GM18861 (cell line): Measurements from ENCODE around the gene RIC3.

Source experiments
- ATAC-seq: cut with Tn5 transposase; IDR thresholded peaks from one replicate; pipeline ENCODE4 v1.9.1; 2021; ENCODE audit not compliant: unreplicated experiment

RIC3 gene, protein sequence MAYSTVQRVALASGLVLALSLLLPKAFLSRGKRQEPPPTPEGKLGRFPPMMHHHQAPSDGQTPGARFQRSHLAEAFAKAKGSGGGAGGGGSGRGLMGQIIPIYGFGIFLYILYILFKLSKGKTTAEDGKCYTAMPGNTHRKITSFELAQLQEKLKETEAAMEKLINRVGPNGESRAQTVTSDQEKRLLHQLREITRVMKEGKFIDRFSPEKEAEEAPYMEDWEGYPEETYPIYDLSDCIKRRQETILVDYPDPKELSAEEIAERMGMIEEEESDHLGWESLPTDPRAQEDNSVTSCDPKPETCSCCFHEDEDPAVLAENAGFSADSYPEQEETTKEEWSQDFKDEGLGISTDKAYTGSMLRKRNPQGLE

DNA sequence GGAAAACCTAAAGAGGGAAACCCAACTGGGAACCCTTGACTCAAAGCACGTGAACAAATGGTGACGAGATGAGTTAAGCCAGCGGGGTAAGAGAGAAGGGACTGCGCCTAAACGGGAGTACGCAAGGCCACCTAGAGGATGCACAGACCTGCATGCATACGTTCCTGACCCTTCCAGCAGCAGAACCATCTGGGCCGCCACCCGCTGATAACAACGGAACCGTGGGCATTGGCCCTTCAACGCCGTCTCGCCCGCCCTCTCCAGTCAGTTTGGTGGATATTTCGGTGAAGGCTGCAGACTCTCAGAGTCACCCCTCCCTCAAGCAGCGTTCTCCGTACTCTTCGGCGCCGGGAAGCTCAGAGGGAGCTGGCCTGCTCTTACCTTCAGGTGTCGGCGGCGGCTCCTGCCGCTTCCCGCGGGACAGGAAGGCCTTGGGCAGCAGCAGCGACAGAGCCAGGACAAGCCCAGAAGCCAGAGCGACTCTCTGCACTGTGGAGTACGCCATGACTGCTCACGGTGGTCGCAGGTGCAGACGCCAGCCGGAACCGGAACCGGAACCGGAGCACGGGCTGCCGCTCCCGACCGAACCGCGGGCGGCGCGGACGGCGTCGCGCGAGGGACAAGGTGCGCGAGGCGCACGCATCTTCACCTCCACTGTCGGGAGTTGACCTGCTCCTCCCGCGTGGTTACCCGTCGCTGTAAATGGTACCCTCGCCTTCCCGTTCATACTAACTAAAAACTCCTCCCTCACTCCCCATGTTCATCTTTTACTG, at the start of gene RIC3:
RIC3 (minus strand) TSS at position 541 of the 773 bp plus-strand sequence; CDS start at position 505, 36 bp downstream.
- ATAC-seq: peak; percentile 56

DNA sequence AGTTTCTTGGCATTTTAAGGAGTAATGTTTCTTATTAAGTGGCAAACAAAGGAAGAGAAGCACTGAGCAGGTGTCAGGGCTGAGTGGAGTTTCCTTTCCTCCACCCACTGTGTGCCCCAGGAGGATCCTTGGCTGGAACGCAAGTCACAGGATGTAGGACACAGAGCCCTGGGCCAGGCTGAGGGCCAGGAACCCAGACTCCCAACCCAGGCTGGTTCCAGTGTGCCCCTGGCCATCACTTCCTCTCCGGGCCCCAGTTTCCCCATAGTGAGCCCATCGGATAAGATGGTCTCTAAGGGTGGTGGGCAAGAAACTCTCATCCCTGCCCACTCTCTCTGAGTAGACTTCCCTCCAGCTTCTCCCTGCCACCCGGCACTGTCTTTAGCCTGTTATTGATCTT, 49.6 kb upstream of the RIC3 start:
- ATAC-seq: no peak

DNA sequence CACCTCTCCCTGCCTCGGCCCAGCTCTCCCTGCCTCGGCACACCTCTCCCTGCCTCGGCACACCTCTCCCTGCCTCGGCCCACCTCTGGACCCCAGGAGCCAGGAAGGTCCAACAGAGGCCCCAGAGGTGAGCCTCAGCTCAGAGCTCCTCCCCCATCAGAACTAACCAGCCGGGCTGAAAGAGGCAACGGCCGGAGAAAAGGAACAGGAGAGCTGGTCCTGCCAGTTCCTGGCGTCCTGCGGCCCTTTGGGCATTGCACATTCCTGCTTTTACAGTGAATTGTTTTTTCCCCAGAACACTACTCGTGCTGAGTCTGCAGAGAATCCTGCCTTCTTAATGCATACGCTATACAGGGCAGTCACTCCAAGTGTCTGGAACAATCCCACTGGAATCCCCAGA, 49.1 kb upstream of the RIC3 start:
- no peak for ATAC-seq

DNA sequence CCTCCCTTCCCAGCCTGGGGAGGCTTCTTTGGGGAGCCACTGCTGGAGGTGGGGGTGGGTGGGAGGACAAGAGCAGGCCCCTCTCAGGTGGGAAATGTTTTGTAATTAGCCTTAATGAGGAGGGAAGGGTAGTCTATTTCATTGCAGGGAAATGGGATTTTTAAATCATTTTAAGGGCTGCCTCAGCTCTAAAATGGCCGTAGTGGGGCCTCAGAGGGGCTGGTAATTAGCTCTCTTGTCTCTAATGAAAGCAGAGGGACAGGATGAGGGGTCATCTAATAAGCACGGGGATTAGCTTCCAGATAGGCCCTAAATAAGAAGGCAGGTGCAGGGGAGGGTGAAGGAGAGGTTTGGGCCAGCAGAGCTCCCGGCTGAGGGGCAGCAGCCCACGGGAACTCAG, 48.3 kb upstream of the RIC3 start:
- no peak for ATAC-seq

DNA sequence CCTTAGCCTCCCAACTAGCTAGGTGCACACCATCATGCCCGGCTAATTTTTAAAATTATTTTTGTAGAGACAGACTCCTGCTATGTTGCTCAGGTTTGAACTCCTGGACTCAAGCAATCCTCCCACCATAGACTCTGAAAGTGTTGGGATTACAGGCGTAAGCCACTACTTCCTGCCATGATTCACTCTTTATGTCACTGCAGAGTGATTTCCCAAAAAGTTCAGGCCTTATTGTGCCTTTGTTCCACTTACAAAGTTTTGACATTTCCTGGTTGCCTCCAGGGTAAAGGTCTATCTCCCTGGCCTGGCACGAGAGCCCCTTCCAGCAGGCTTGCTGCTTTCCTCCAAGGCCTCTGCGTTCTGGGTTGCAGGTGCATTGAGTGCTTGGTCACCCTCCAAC, 44.6 kb upstream of the RIC3 start:
- no peak for ATAC-seq

DNA sequence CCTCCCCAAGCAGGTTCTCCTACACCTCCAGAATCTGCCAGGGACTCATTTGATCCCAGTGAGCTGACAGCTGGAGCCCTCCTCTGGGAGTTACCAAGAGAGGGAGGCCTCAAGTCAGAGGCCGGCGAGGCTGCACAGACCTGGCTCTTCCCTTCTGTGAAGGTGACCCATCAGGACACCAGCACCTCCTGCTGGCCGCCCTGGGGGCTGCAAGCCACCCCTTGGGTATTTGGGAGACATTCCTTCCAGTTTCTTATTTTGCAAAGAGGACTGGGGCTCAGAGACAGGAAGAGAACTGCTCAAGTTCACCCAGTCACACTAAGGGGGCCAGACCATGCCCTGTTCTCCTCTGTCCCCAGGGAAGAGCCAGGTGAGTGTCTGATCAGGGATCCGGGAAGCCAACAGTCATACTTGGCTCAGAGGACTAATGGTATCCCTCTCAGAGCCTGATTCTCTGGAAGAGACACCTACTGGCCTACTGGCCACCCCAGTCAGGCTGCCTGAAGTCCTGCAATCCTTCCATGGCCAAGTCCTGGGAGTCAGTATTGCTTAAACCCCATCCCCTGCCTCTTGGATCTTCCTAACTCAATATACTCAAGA, 40.5 kb upstream of the RIC3 start:
- no peak for ATAC-seq

DNA sequence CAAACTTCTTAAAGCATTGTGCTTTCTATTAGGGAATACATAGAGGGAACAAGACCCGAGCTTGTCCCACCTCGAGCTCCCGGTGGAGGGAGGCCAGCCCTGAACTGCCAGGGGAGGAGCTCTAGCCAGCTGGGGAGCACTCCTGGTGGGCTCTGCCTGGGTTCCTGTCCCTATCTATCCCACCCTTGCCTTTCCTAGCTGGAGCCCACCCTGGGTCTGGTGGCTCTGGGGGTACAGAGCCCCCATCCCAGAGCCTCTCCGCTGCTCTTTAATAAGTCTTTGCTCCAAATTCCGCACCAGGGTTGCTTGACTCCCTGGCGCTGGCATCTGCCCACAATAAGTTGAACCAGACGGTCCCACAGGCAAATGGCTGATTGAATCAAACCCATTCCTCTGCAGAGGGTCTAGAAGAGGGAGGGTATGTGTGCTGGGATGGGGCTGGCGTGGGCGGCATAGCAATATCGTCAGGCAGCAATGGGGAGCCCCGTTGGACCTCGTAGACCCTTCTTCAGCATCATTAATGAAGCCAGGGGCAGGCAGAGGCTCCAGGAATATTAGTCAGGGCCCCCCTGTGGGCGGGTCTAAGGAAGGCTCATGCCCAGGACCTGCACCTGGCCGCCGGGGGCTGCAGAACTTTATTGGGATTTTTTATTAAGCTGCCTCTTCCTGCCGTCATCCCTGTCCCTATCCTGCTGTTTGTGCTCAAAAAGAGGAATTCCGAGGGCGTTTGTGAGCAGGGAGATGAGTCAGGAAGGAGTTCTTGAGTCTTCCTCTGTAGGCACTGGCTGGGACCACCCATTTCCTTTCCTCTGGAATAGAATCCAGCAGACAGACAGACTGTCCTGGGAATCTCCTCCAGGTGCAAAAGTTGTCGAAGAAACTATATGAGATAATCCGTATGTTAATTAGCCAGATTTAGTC, 38.5 kb upstream of the RIC3 start:
- no peak for ATAC-seq

DNA sequence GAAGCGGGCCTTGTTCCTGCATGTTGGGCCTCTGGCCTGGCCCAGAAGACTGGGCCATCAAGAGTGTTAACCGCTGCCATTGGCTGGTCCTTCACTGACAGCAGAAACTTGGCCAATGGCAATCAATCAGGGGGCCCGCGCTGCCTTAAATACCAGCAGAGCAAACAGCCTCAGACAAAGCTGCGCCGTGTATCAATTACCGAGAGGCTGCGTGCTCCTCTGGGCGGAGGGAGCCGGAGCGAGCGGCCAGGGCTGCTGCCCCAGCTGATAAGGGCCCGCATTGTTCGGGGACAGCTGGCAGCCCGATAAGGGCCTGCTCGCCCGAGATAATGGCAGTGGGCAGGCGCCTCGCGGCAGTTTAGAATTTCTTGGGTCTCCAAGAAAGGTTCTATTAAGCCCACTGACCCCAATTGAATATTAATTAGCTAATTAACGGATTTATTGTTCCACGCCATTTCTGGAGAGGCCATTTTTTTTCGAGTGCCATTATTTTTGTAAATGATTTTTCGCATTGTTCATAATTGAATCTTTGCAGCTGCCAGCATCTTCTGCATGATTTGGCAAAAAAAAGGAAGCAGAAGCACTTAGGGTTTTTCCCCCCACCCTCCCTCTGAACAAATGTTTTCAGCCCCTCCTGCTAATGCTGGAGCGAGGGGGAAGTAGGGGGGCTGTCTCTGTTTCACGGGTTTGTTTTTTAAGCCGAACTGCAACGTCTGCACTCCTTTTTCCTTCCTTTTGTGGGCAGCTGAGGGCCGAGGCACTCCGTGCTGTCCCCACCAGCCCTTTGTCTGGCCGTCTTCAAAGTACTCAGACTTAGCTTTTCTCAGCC, 37.6 kb upstream of the RIC3 start:
- ATAC-seq: no peak

DNA sequence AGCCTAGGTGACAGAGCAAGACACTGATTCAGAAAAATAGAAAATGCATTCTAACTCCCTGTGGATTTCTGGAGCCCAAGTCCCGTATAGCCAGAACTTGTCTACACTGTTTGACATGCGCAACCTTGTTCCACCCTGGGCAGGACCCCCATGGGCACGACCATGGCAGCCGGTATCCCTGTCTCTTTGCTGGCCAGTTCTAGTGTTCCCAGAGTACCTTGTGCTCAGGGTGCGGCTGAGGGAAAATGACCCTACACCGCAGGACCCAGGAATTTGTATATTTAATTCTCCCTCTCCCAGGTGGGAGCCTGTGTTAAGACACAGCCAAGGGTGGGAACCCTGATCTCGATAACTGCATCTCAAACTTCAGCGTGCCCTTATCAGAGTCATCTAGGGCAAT, 36.7 kb upstream of the RIC3 start:
- ATAC-seq: no peak

DNA sequence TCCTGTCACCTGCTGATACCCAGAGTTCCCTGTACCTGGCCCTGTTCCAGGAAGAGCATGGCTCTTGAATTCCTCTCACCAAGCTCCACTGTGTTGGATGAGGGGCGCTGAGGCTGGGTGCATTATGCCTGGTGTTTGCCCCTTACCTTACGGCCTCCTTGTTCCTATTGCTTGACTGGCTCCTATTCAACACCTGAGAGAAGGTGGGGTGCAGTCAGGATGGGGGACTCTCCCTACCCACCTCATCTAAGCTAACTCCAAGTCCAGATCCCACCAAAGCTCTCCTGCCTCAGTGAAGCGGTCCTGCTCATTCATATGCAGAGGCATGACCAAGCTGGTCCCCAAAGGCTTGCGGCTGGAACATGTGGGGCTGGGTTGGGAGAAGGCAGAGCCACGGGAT, 35.8 kb upstream of the RIC3 start:
- no peak for ATAC-seq

DNA sequence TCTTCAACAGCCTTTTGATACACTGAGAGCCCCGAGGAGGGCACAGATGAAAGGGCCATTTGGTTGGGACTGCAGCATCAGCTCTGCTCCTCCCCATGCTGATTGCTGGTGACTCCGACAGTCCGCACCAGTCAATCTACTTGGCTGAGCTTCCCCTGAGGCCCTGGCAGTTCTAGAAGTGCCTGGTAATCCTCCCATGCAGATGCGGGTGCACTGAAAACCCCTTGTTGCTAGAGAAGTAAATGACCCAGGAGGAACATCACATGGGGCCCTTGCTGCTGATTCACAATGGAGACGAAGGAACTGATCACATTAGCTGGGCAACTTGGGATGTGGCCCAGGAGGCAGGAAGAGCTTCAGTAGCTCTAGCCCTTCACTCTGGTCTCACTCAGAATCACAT, 35.2 kb upstream of the RIC3 start:
- ATAC-seq: no peak

DNA sequence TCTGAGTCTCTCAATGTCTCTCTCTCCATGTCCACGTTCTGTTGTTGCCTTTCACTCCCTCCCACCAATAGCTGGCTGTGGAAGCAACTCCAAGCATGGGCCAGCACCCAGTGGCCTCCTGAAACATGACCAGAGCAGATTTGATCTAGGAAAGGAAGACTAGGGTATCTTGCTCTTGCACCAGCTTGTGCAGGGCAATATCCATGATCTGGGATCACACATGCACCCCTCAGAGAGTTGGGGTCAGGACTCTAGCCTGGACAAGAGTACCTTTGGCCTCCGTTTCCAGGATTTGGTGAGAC, 34.5 kb upstream of the RIC3 start:
- no peak for ATAC-seq

DNA sequence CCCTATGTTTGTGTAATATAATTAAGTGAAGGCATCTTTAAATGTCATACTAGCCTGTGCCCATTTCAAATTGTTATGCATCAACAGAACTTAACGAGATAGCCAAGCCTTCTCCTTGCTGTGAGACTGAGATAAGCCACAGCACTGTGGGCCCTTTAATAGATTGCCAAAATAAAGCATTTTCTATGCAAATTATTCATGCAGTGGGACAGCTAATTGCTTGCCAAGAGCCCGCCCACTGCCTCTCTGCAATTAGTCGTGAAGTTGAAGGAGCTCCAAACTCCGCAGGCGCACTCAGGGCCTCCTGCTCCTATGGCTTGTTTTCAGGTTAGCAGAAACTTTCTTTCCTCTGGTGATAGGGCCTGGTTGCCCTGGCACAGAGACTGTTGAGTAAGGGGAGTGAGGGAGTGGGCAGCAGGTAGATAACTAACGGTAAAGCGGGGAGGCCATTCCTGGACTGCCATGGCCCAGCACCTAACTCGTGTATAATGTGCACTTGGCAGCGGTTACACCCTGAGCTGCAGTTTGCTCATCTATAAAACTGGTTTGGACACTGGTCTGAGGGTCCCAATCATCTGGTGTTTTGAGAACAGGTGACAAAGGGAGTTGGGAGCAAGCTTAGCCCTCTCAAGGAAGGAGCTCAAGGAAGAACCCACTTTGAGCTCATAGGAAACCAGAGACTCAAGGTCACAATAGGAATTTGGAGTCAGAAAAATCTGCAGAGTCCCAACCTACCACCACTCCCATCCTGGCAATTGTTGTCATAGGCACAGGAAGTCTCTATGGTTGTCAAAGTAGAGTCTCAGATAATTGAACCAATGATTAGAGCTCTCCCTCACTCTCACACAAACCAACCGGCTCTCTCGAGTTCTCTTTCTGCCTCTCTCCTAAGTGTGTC, 33.9 kb upstream of the RIC3 start:
- no peak for ATAC-seq

DNA sequence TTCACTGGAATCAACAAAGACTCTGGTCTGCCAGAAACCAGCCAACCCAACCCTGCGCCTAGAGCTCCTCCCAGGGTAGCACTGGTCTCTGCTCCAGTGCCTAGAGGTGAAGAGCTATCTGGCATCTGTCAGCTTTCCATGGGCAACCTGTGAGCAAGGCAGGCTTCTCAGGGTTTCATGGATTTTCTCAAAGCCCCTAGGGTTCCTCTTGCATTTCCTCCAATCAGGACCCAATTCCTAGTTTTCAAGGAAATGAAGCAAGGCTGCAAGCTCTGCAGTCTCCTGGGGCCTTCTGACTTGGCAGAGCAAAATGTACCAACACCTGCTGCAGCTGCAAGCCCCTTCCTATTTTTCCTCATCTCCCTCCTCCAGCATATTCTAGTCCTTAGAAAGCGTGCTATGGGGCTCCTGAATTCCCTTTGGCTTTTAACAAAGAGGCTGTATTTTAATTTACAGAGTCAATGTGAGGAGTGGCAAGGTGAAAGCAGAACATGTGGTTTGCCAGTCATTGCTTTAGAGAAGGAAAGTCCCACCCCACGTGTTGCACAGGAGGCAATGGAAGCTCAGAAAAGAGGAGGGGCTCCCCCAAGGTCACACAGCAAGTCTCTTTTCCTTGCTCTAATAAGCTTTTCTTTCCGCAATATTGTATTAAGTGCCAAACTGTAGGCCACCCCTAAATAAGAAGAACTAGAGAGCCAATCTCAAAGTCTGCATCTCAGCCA, 33.0 kb upstream of the RIC3 start:
- peak; percentile 69 for ATAC-seq

DNA sequence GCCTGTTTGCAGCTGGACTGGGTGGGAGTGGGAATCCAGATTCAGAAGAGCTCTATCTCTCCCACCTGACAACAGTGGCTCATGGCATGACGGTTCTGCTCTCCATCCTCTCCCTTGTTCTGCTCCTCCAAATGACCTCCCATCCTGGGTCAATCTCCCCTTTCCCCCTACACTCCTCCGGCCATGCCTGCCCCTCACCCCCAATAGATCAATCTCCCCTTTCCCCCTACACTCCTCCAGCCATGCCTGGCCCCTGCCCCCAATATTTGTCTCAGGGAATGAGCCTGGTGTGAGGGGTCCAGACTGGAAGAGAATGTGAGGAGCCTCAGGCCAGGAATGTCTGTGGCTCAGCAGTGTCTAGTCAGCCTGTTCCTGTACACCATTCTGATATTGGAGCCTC, 30.9 kb upstream of the RIC3 start:
- ATAC-seq: no peak

DNA sequence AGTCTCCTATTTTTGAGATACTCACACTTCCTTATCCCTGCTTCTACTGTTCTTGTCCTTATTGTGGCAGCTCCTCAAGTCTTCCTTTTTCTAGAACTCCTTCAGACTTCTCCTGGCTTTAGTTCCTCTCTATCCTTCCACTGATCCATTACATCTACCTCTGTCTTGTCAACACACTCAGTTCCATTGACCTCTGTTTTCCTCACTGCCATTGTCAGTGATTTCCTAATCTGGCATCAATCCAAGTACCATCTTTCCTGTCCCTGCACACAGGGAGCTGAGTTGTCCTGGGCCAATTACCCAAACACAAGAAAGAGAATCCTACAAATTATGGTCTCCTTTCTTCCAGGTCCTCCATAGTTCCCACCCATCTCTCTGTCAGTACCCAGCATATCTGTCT, 27.9 kb upstream of the RIC3 start:
- ATAC-seq: no peak

DNA sequence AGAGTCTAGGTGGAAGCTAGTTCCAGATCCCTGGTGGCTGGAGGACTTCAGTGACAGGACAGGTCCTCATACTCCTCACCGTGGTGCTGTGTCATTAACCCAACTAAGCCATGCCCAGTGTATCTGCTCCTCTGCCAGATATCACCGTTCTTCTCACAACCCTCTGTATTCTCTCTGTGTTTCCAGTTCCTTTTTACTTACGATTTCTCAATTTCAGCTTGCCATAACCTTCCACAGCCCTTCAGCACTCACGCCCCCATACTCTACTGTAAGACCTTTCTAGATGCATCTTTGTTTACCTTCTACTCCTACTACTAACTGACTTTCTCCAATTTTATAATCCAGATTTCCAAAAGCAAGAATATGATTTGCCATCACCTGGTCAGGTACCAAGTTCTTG, 26.1 kb upstream of the RIC3 start:
- no peak for ATAC-seq

DNA sequence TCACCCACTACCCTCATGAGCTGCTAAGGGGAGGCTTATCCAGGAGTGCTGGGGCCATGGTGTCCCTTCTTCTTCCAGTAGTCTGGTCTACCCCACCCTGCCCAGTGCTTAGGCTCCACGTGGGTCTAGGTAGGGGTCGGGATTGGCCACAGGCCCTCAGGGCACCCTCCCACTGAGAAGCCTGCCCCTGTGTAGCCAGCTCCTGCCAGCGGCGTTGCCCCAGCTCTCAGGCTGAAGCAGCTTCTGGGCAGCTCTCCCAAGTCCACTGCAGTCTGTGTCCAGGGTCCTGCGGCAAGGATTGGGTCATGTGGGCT, 24.0 kb upstream of the RIC3 start:
- no peak for ATAC-seq
